ENCODE measurements around the gene WNT2. TPM values are rescaled to one million over a fixed set of nuclear protein-coding genes. Genes with fewer than 3 reads are reported as not detected.

The WNT2 gene
- total RNA-seq (ENCODE audit: unreplicated experiment), result 0.41 TPM
- long read RNA-seq, partial matches to known transcripts, result 1 of 2 reads
- long read RNA-seq, other reads (novel, unspliced or antisense), result 0 of 2 reads

GRCh38 chr7:117322741-117323304 lies at the start of gene WNT2:
WNT2 (minus strand) TSS chr7:117323058; CDS start chr7:117322989, 69 bp downstream.
- peak within 1 kb of the TSS; percentile 87 for H3K4me3 Mint-ChIP-seq (ENCODE audit: unreplicated experiment)
- TF ChIP-seq CTCF (IDR thresholded peaks at IDR 0.05; ENCODE audit: unreplicated experiment), result no peak
- H3K27ac Mint-ChIP-seq (ENCODE audit: unreplicated experiment), result no peak within 1 kb of the TSS

GRCh38 chr7:117372073-117372472 lies 49.2 kb upstream of the WNT2 start:
- no peak for TF ChIP-seq CTCF (IDR thresholded peaks at IDR 0.05; ENCODE audit: unreplicated experiment)
- Mint-ChIP-seq H3K4me3 (ENCODE audit: unreplicated experiment) (no peak overlapping the region), H3K9me3 (ENCODE audit: unreplicated experiment) (no peaks in the 10 kb centered on the region), H3K27me3 (ENCODE audit: unreplicated experiment) (no peaks in the 10 kb centered on the region), H3K4me1 (ENCODE audit: unreplicated experiment) (no peaks in the 10 kb centered on the region), H3K27ac (ENCODE audit: unreplicated experiment) (no peak overlapping the region), H3K36me3 (ENCODE audit: low read depth, unreplicated experiment) (no peaks in the 10 kb centered on the region)
- DNase-seq (ENCODE audit: low spot score), result no peak

More at GRCh38 chr7:117322741-117323304, at the start of gene WNT2:
- H3K36me3 Mint-ChIP-seq (ENCODE audit: low read depth, unreplicated experiment), result no peaks in the 10 kb centered on the region
- H3K9me3 Mint-ChIP-seq (ENCODE audit: unreplicated experiment), result no peaks in the 10 kb centered on the region
- H3K4me1 Mint-ChIP-seq (ENCODE audit: unreplicated experiment), result peaks cover 14% of the 10 kb centered on the region
- no peak for DNase-seq (ENCODE audit: low spot score)
- H3K27me3 Mint-ChIP-seq (ENCODE audit: unreplicated experiment), result peaks cover 36% of the 10 kb centered on the region

- H3K4me3 Mint-ChIP-seq (ENCODE audit: unreplicated experiment), result no peak overlapping the region
These were observed 41.7 kb upstream of the WNT2 start for GRCh38 chr7:117364339-117365080.

GRCh38 chr7:117362294-117362888 lies 39.5 kb upstream of the WNT2 start:
- TF ChIP-seq CTCF (IDR thresholded peaks at IDR 0.05; ENCODE audit: unreplicated experiment), result no peak
- no peak overlapping the region for H3K4me3 Mint-ChIP-seq (ENCODE audit: unreplicated experiment)
- no peak overlapping the region for H3K27ac Mint-ChIP-seq (ENCODE audit: unreplicated experiment)
- H3K4me1 Mint-ChIP-seq (ENCODE audit: unreplicated experiment), result no peaks in the 10 kb centered on the region
- no peaks in the 10 kb centered on the region for H3K36me3 Mint-ChIP-seq (ENCODE audit: low read depth, unreplicated experiment)
- no peaks in the 10 kb centered on the region for H3K9me3 Mint-ChIP-seq (ENCODE audit: unreplicated experiment)
- H3K27me3 Mint-ChIP-seq (ENCODE audit: unreplicated experiment), result no peaks in the 10 kb centered on the region
- no peak for DNase-seq (ENCODE audit: low spot score)

More at GRCh38 chr7:117364339-117365080, 41.7 kb upstream of the WNT2 start:
- DNase-seq (ENCODE audit: low spot score), result no peak
- Mint-ChIP-seq H3K4me1 (ENCODE audit: unreplicated experiment) (no peaks in the 10 kb centered on the region), H3K36me3 (ENCODE audit: low read depth, unreplicated experiment) (no peaks in the 10 kb centered on the region), H3K27ac (ENCODE audit: unreplicated experiment) (no peak overlapping the region), H3K27me3 (ENCODE audit: unreplicated experiment) (no peaks in the 10 kb centered on the region), H3K9me3 (ENCODE audit: unreplicated experiment) (no peaks in the 10 kb centered on the region)
- TF ChIP-seq CTCF (IDR thresholded peaks at IDR 0.05; ENCODE audit: unreplicated experiment), result no peak

Measured in endothelial cell (in vitro differentiated cells).